GM12878 (cell line): ENCODE data around the gene SLC24A4.

Experiments used
- NR2C2 ChIP-seq: IDR thresholded peaks from 2 replicates; pipeline ENCODE4 v1.6.1; 2011; ENCODE audit warnings: borderline replicate concordance, low read depth; ENCODE audit not compliant: control insufficient read depth, insufficient read length
- POLR2A ChIP-seq: IDR thresholded peaks from 2 replicates; pipeline ENCODE4 v1.6.1; 2011; ENCODE audit warnings: low read depth, mild to moderate bottlenecking, low read length

GRCh38 chr14:92520102-92521057, 197.4 kb downstream of the SLC24A4 start:
- TF ChIP-seq POLR2A = no peak
- no peak for TF ChIP-seq NR2C2
